ENCODE data around the gene TMPRSS3. TPM values are rescaled to one million over a fixed set of nuclear protein-coding genes. Genes with fewer than 3 reads are reported as not detected.

The TMPRSS3 gene
- total and polyA plus RNA-seq, 2 of the 13 experiments (the other 11 are each of a cell fraction or from before 2014, with no cell fraction given), result 2.8 to 16.9 TPM

- ATAC-seq, result no peak
- CTCF ChIA-PET (ENCODE audit: low intra/inter-chr PET ratio, low total read pairs), result no interaction called here
Observed at GRCh38 chr21:42376338-42376982, 19.4 kb downstream of the TMPRSS3 start.

GRCh38 chr21:42375966-42376337, 19.9 kb downstream of the TMPRSS3 start:
- POLR2A ChIA-PET, result no interaction called here
- no peaks in the 10 kb centered on the region for H3K36me3 ChIP-seq (replicated peaks in 1 of 2; ENCODE audit: control insufficient read depth in 1 of 2, insufficient read depth in 2 of 2, low read length in 2 of 2)
- H3K9me3 ChIP-seq (ENCODE audit: low read length), result no peaks in the 10 kb centered on the region
- in situ Hi-C loops (cut with HindIII; ENCODE audit: extremely low pct_ligation_motif_present, low pct_unique_long_range_greater_than_20kb) (no loop called here), intact Hi-C loops (cut with micrococcal nuclease; ENCODE audit: unreplicated experiment) (no loop called here)
- no TSS peak for BruUV-seq (replicated peaks)
- ATAC-seq (no peak), FAIRE-seq (no peak), DNase-seq (ENCODE audit: low spot score) (no peak)
- TF ChIP-seq ELF4 (CRISPR knock-in tag; IDR thresholded peaks at IDR 0.05; ENCODE audit: borderline replicate concordance), result no peak
- TF ChIP-seq SAFB2 (CRISPR knock-in tag; IDR thresholded peaks at IDR 0.05; ENCODE audit: borderline replicate concordance, low read depth), result no peak
- TF ChIP-seq ZBTB7A (CRISPR knock-in tag; IDR thresholded peaks at IDR 0.05), result no peak
- no peak for TF ChIP-seq JUNB (CRISPR knock-in tag; IDR thresholded peaks at IDR 0.05; ENCODE audit: borderline replicate concordance)
- no peak for TF ChIP-seq KLF13 (CRISPR knock-in tag; IDR thresholded peaks at IDR 0.05)
- TF ChIP-seq GMEB1 (CRISPR knock-in tag; IDR thresholded peaks at IDR 0.05; ENCODE audit: borderline replicate concordance), result no peak
- TF ChIP-seq ARNT2 (CRISPR knock-in tag; IDR thresholded peaks at IDR 0.05; ENCODE audit: low read depth), result no peak
- no peak overlapping the region for H3K4me3 ChIP-seq (replicated peaks in 1 of 3; ENCODE audit: insufficient read depth in 1 of 3, low read depth in 2 of 3, low read length in 3 of 3)
- no peaks in the 10 kb centered on the region for H3K79me2 ChIP-seq (ENCODE audit: insufficient read depth, low read length)
- no peak overlapping the region for H3K27ac ChIP-seq (ENCODE audit: extremely low read length, insufficient read depth, low read length)
- H3K27me3 ChIP-seq (ENCODE audit: control insufficient read depth in 1 of 2, insufficient read depth in 2 of 2, low read length in 2 of 2), result no peaks in the 10 kb centered on the region
- H3K9ac ChIP-seq (ENCODE audit: insufficient read depth, low read depth, low read length), result no peak overlapping the region
- H3K4me2 ChIP-seq (ENCODE audit: low read depth, low read length), result no peak overlapping the region
- WGBS (ENCODE audit: low lambda C conversion rate), result 70% methylated on average over 2 of the region's 3 CpGs
- no peaks in the 10 kb centered on the region for H3K4me1 ChIP-seq (ENCODE audit: insufficient read depth, low read length)
- H2AFZ ChIP-seq (ENCODE audit: low read length), result no peak overlapping the region
- CTCF ChIA-PET (ENCODE audit: low intra/inter-chr PET ratio, low total read pairs), result no interaction called here
- no peaks in the 10 kb centered on the region for H4K20me1 ChIP-seq (ENCODE audit: insufficient read depth, low read length)

More at GRCh38 chr21:42376338-42376982, 19.4 kb downstream of the TMPRSS3 start:
- H3K9ac ChIP-seq (ENCODE audit: insufficient read depth, low read depth, low read length), result no peak overlapping the region
- H3K4me2 ChIP-seq (ENCODE audit: low read depth, low read length), result no peak overlapping the region
- DNase-seq (ENCODE audit: low spot score) (no peak), FAIRE-seq (no peak)
- H2AFZ ChIP-seq (ENCODE audit: low read length), result no peak overlapping the region
- WGBS (ENCODE audit: low lambda C conversion rate), result 83% methylated on average over 30 of the region's 32 CpGs
- BruUV-seq (replicated peaks), result no TSS peak
- no peaks in the 10 kb centered on the region for H4K20me1 ChIP-seq (ENCODE audit: insufficient read depth, low read length)
- no peaks in the 10 kb centered on the region for H3K27me3 ChIP-seq (ENCODE audit: control insufficient read depth in 1 of 2, insufficient read depth in 2 of 2, low read length in 2 of 2)
- POLR2A ChIA-PET, result no interaction called here
- no peak overlapping the region for H3K4me3 ChIP-seq (replicated peaks in 1 of 3; ENCODE audit: insufficient read depth in 1 of 3, low read depth in 2 of 3, low read length in 3 of 3)
- intact Hi-C loops (cut with micrococcal nuclease; ENCODE audit: unreplicated experiment) (no loop called here), in situ Hi-C loops (cut with HindIII; ENCODE audit: extremely low pct_ligation_motif_present, low pct_unique_long_range_greater_than_20kb) (no loop called here)
- no peaks in the 10 kb centered on the region for H3K9me3 ChIP-seq (ENCODE audit: low read length)
- peaks cover 4% of the 10 kb centered on the region; the same call in 1 of the 2 replicates for H3K4me1 ChIP-seq (ENCODE audit: insufficient read depth, low read length)
- no peaks in the 10 kb centered on the region for H3K36me3 ChIP-seq (replicated peaks in 1 of 2; ENCODE audit: control insufficient read depth in 1 of 2, insufficient read depth in 2 of 2, low read length in 2 of 2)
- no peak overlapping the region for H3K27ac ChIP-seq (ENCODE audit: extremely low read length, insufficient read depth, low read length)
- TF ChIP-seq CEBPB (IDR thresholded peaks at IDR 0.05; ENCODE audit: borderline replicate concordance, low read depth, low read length) (peak; percentile 44; the same call in 1 of the 2 replicates), ZBTB46 (CRISPR knock-in tag; IDR thresholded peaks at IDR 0.05; ENCODE audit: borderline replicate concordance) (no peak), AGO1 (IDR thresholded peaks at IDR 0.05; ENCODE audit: low read depth, low read length, poor library complexity, severe bottlenecking) (no peak)
- H3K79me2 ChIP-seq (ENCODE audit: insufficient read depth, low read length), result no peaks in the 10 kb centered on the region

Measured in HepG2 (cell line).